NCI-H748 (cell line): ENCODE results near the gene C9orf40.

Source experiments
- DNase-seq: peaks from one replicate; lab custom pipeline; 2025; ENCODE audit not compliant: unreplicated experiment; lab: John Stamatoyannopoulos, UW

The C9orf40 gene

DNA sequence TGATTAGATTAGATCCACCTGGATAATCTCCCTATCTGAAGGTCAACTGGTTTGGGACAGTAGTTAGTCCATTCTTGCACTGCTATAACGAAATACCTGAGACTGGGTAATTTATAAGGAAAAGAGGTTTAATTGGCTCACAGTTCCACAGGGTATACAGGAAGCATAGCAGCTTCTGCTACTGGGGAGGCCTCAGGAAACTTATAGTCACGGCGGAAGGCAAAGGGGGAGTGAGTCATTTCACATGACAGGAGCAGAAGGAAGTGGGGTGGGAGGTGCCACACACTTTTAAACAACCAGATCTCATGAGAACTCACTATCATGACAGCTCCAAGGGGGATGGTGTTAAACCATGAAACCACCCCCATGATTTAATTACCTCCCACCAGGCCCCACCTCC is 9.9 kb downstream of the C9orf40 start:
- no peak for DNase-seq

DNA sequence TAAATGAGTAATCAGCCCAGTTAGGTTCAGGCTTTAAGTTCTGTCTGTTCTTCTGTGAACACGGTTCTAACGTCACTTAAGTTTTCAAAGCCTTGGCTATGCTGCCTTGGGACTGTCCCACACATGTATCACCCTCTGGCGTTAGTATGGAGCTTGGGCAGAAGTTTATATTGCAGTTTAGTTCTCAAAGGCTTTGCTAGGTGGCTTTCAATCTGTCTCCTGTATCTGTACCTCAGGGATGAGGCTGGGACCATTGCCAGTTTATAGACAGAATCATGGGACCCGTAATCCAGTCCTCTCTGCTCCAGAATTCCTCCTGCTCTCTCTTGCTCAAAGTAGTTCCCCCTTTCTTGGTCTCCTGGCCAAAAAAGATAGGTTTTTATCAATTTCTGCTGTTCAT is 12.1 kb downstream of the C9orf40 start:
- no peak for DNase-seq

DNA sequence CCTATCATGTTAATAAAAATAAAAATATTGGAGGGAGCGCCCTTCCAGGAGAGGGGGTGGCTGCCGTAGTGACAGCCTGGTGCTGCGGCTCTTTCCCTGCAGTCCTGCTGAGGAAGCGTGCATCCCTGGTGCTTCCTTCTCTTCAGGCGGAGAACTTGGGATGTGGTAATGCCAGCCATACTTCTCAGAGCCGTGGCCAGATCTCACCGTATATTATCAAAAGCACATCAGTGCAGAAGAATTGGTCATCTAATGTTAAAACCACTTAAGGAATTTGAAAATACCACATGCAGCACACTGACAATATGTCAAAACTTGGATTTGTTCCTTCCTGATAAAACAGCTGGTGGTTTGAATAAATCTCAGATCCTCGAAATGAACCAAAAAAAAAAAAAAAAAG is 17.7 kb downstream of the C9orf40 start:
- no peak for DNase-seq

DNA sequence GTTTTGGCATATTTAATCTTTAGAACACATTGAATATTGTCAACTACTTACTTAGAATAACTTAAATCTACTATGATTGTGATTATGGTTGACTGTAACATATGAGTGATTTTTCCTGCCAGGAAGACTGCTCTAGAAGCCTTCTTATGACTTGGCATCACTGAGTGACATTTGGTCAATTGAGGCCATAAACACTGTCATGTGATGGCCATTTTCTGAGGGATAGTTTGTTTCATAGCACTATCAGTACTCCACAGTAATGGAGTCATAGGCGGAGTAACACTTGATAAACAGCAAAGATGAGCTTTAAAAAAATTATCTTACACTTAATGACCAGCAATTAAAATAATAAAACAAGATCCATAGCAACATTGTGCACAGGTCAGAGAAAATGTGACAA is 31.0 kb downstream of the C9orf40 start:
- no peak for DNase-seq

DNA sequence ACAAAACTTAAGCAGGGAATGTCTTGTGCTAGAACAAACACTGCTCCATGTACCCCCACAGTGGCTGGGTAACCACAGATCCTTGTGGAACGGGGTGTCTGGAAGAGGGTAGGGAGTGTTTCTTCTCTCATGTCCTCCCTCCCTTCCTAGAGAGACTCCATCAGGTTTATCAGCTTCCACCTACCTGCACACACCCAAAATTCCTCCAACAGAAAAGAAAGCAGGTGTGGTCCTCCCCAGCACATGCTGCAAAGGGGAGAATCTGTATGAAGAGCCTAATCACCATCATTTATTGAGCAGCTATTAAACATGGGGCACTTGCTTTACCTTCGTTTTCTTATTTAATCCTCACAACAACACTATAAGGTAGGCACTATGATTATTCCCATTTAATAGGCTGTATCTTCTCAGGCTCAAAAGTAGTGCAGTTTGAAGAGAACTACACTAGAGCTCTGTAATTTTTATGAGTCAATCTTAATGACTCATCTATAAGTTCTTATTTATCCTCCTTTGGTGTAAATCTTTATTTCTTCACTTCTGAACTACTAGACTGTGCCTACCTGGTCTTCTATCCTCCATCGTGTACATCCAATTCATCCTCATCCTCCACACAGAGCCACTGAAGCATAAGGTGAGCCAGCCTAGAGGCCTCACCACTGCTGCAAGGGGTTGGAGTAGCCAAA is 31.6 kb downstream of the C9orf40 start:
- DNase-seq = no peak

DNA sequence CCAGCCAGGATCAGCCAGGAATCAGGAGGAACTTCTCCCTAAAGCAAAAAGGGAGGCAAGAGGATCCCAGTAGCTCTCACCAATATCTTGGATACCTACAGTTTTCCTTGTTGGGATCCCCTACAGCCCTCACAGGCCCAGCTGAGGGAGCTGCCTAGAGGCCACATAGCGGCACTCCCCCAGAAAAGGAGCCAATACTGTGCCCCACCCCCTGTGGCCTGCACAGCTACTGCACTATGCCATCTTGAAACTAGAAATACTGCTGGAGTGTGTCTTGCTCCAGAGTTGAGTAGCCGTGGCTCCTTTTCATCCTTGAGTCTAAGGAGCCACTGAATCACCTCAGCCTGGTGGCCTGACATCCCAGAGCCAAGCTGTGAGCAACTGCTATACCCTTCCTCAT is 42.7 kb downstream of the C9orf40 start:
- no peak for DNase-seq

DNA sequence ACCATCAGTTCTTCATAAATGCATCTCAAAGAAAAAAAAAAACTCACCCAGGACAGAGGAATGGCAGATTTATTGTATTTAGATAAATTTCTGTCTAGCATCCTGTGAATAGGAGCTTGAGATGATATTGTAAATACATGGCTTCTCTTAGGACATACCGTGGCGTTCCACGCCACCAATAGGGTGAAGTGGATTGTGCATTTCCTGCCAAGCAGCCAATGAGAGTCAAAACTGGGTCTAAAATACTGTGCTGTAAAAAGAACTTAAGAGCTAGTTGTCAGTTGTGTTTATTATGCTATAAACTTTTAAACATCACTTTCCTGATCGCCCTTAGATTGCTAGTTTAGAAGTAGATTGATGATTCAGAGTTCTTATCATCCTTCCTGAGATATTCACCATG is 44.0 kb downstream of the C9orf40 start:
- no peak for DNase-seq

DNA sequence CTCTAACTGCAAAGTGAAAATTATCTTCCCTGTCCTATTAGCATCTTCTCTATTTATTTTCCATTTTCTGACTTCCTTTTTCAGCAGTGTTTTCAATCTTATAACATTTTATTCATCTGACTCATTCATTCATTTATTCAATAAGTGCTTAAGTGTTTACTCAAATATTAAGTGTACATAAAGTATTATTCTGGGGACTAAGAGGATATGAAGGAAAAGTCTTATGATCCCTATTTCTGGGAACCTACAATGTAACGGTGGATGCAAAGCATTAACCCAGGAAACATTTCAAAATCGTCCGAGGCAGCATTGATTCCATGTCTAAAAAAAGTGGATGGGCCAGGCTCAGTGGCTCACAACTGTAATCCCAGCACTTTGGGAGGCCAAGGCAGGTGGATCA is 45.6 kb downstream of the C9orf40 start:
- no peak for DNase-seq

DNA sequence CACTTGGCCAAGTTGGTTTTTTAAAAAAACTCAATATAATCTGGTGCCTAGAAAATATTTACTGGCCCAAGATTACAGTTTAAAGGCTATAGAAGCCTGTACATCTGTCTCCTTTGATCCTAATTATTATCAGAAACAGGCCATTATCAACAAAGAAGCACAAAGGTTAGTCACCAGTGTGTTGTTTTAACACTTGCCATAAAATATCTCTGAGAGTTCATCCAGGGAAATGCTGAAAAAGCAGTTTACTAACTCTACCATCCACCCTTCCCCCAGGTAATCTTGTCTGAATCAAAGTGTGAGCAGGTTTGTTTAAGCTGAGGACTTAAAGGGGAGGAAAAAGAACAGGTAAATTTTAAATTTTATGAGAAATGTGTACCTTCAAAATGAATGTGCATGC is 51.7 kb downstream of the C9orf40 start:
- DNase-seq = no peak
